HG02798 (cell line): ENCODE data around the gene MTMR3.

Experiments
- ATAC-seq: cut with Tn5 transposase; IDR thresholded peaks from one replicate; pipeline ENCODE4 v1.9.1; 2021; ENCODE audit warnings: mild to moderate bottlenecking; ENCODE audit not compliant: unreplicated experiment, poor library complexity

The MTMR3 gene

GRCh38 chr22:29912605-29913398, 29.8 kb downstream of the MTMR3 start:
- ATAC-seq: no peak

- ATAC-seq: no peak
Observed at GRCh38 chr22:29914165-29914564, 31.2 kb downstream of the MTMR3 start.

GRCh38 chr22:29914991-29915533, 32.1 kb downstream of the MTMR3 start:
- ATAC-seq: no peak

GRCh38 chr22:29916007-29916544, 33.1 kb downstream of the MTMR3 start:
- no peak for ATAC-seq

GRCh38 chr22:29917052-29917902, 34.3 kb downstream of the MTMR3 start:
- no peak for ATAC-seq

- ATAC-seq: no peak
Observed at GRCh38 chr22:29925402-29925801, 42.4 kb downstream of the MTMR3 start.

GRCh38 chr22:29926057-29926456, 43.1 kb downstream of the MTMR3 start:
- no peak for ATAC-seq

- ATAC-seq: no peak
Observed at GRCh38 chr22:29932136-29932535, 49.2 kb downstream of the MTMR3 start.

- ATAC-seq: no peak
Observed at GRCh38 chr22:29933619-29934018, 50.6 kb downstream of the MTMR3 start.

- no peak for ATAC-seq
Observed at GRCh38 chr22:29934596-29934995, 51.6 kb downstream of the MTMR3 start.

- no peak for ATAC-seq
Observed at GRCh38 chr22:29936186-29936585, 53.2 kb downstream of the MTMR3 start.

GRCh38 chr22:29937940-29938693, 55.1 kb downstream of the MTMR3 start:
- ATAC-seq: peak; percentile 48

- no peak for ATAC-seq
Observed at GRCh38 chr22:29940526-29940925, 57.6 kb downstream of the MTMR3 start.

GRCh38 chr22:29944339-29944738, 61.4 kb downstream of the MTMR3 start:
- ATAC-seq: no peak

- no peak for ATAC-seq
Observed at GRCh38 chr22:29945435-29945834, 62.5 kb downstream of the MTMR3 start.

- no peak for ATAC-seq
Observed at GRCh38 chr22:29946220-29946619, 63.2 kb downstream of the MTMR3 start.

GRCh38 chr22:29947410-29948384, 64.7 kb downstream of the MTMR3 start:
- ATAC-seq: no peak

GRCh38 chr22:29948385-29948769, 65.4 kb downstream of the MTMR3 start:
- ATAC-seq: no peak

- ATAC-seq: no peak
Observed at GRCh38 chr22:29949872-29950271, 66.9 kb downstream of the MTMR3 start.
